Choroid plexus epithelial cell (primary cell): ENCODE results near the gene RET.

ENCODE experiments used
- DNase-seq: peaks from one replicate; pipeline ENCODE4 v3.0.0-alpha.2; 2010; ENCODE audit warnings: low read depth
- H3K4me3 ChIP-seq: 2 replicates; pipeline ENCODE4 v1.5.1; 2011; ENCODE audit warnings: low read depth, mild to moderate bottlenecking, control low read depth, low read length, moderate library complexity
- TF ChIP-seq, protein P1 (sequence below): conservative IDR thresholded peaks from 2 replicates; pipeline ENCODE4 v1.5.1; 2011; ENCODE audit warnings: low read depth, mild to moderate bottlenecking, control low read depth, inconsistent platforms, low read length, moderate library complexity

The RET gene

DNA sequence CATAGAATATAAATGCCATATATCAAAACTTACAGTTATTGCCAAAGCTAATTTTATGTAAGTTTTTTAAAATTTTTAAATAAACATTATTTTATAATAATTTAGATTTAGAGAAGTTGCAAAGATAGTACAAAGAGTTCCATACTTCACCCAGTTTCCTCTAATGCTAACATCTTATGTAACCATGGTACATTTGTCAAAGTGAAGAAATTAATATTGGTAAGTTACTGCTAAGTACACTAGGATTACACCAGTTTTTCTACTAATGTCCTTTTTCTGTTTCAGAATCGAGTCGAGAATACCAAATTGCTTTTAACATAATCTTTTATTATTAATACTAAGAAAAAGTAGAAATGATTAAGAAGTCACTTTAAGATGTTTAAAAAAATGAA, 90.6 kb downstream of the RET start:
- no peak overlapping the region for H3K4me3 ChIP-seq
- TF ChIP-seq, protein P1, sequence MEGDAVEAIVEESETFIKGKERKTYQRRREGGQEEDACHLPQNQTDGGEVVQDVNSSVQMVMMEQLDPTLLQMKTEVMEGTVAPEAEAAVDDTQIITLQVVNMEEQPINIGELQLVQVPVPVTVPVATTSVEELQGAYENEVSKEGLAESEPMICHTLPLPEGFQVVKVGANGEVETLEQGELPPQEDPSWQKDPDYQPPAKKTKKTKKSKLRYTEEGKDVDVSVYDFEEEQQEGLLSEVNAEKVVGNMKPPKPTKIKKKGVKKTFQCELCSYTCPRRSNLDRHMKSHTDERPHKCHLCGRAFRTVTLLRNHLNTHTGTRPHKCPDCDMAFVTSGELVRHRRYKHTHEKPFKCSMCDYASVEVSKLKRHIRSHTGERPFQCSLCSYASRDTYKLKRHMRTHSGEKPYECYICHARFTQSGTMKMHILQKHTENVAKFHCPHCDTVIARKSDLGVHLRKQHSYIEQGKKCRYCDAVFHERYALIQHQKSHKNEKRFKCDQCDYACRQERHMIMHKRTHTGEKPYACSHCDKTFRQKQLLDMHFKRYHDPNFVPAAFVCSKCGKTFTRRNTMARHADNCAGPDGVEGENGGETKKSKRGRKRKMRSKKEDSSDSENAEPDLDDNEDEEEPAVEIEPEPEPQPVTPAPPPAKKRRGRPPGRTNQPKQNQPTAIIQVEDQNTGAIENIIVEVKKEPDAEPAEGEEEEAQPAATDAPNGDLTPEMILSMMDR = no peak
- DNase-seq = no peak

DNA sequence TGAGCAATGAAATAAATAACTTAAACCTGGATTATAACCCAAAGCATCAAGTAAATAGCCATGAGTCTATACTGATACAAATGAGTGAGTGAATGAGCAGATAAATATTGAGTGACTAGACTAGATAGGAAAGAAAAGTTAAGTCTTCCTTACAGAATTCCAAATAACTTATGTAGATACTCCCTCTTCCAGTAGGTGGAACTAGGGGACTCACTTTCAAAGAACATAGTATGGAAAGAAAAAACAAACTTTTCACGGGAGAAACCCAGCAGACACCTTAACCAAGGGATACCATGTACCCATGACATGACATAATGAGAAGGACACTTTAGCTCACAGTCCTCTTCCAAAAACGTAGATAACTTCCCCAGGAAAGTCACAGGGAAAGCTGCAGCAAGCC, 93.6 kb downstream of the RET start:
- peak; percentile 62 for DNase-seq
- TF ChIP-seq, protein P1 = peak; percentile 45
- H3K4me3 ChIP-seq = no peak overlapping the region

DNA sequence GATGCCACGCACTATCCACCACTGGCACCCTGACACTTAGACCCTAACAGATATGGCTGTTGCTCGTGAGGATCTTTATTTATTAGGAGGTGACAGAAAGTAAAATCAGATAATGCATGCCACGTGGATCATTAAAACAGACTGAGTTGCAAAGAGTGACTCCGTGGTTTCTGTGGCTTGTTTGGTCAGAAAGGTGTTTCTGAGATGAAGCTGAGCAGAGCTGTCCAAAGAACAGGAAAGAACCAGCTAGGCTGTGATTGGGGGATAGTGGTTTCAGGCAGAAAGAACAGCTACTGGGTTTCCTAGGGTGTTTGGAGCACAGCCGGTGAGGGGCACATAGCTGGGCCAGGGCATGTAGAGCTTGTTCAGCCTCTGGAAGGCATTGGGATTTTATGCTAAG, 95.8 kb downstream of the RET start:
- no peak for DNase-seq
- TF ChIP-seq, protein P1 = no peak
- H3K4me3 ChIP-seq = no peak overlapping the region

DNA sequence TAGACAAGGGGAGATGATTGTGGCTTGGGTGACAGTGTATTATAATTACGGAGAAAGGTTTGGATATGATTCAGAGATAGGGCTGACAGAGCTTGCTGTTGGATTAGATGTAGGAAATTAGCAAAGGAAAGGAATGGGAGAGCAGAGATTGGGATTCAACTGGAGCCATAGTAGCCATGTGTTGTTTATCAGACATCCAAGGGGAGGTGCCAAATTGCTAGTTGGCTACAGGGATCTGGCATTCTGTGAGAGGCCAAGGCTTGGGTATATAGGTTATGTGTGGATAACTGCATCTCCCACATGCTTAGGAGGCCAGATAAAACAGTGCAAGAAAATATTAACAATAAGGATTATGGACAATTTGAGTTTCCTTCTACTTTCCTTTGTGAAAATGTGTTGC, 96.3 kb downstream of the RET start:
- no peak for DNase-seq
- TF ChIP-seq, protein P1 = no peak
- H3K4me3 ChIP-seq = no peak overlapping the region

DNA sequence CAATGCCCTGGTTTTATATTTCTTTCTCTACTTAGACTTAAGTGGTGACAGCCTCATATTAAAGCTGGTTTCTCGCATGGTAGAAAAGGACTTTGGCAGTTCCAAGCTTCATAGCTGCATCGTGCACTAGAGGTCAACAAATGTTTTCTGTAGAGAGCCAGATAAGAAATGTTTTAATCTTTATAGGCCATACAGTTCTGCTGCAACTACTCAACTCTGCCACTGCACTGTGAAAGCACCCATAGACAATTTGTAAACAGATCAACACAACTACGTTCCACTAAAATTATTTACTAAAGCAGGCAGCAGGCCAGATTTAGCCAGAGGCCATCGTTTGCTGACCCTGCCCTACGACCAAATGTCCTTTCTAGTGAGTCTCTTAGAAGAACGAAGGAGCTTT, 98.1 kb downstream of the RET start:
- TF ChIP-seq, protein P1 = no peak
- no peak for DNase-seq
- no peak overlapping the region for H3K4me3 ChIP-seq

DNA sequence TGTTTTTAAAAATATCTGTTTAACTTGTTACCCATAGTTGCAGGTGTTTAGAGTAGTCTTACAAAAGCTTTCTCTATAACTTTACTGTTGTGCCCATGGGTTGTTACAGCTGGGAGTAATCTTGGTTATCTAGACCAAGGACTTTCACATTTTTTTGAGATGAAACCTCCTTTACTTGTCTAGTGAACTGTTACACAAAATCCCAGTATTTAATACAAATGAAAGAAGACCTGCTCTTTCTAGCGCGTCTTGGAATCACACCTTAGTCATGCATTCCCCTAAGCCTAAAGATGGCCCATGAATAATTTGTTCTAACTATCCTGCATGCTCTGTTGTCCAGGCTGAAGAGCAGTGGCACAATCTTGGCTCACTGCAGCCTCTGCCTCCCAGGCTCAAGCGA, 99.4 kb downstream of the RET start:
- TF ChIP-seq, protein P1 = no peak
- H3K4me3 ChIP-seq = no peak overlapping the region
- DNase-seq = no peak

DNA sequence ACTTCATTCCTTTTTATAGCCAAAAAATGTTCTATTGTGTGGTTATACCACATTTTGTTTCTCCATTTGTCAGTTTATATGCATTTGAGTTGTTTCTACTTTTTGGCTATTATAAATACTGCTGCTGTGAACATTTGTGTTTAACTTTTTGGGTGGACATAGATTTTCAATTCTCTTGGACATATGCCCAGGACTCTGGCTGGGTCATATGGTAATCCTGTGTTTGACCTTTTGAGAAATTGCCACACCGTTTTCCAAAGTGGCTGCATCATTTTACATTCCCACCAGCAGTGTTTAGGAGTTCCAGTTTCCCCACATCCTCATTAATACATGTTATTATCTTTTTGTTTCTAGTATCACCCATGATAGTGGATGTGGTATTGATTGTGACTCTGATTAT, 100.7 kb downstream of the RET start:
- H3K4me3 ChIP-seq = no peak overlapping the region
- TF ChIP-seq, protein P1 = no peak
- DNase-seq = peak; percentile 41
